Right forelimb (tissue), 1 donor: Measurements from ENCODE around the gene LY6G5C.
A peak's percentile ranks its signal among the peaks of the same experiment; 100 is the strongest.
"Not testable (repeated sequence)": the region's sequence is repeated elsewhere in the genome, so short reads cannot be mapped to it uniquely, and the experiment has no call there.

Experiments used
- DNase-seq: peaks from one replicate; pipeline ENCODE4 v3.0.0-alpha.2; 2018

Gene LY6G5C

GRCh38 chr6:31715022-31715958, 34.4 kb upstream of the LY6G5C start, which contains the start of gene LY6G6D:
Gene LY6G6D (plus strand): TSS chr6:31715348. CDS start chr6:31715356, 8 bp downstream.
- no peak for DNase-seq

GRCh38 chr6:31713991-31714684, 33.3 kb upstream of the LY6G5C start:
- DNase-seq: no peak

- no peak for DNase-seq
Measured at GRCh38 chr6:31713465-31713864, 32.6 kb upstream of the LY6G5C start.

GRCh38 chr6:31712296-31712695, 31.4 kb upstream of the LY6G5C start:
- DNase-seq: no peak

GRCh38 chr6:31711233-31711632, 30.4 kb upstream of the LY6G5C start:
- DNase-seq: no peak

GRCh38 chr6:31710523-31711219, 29.8 kb upstream of the LY6G5C start:
- no peak for DNase-seq

GRCh38 chr6:31709157-31709556, 28.3 kb upstream of the LY6G5C start:
- not testable (repeated sequence) for DNase-seq

GRCh38 chr6:31708224-31708623, 27.4 kb upstream of the LY6G5C start:
- no peak for DNase-seq

- DNase-seq: no peak
Measured at GRCh38 chr6:31707701-31708100, 26.8 kb upstream of the LY6G5C start.

GRCh38 chr6:31706599-31706998, 25.7 kb upstream of the LY6G5C start, which contains the start of gene LY6G6F:
Gene LY6G6F (plus strand): TSS chr6:31706866. CDS start chr6:31706907, 41 bp downstream.
- no peak for DNase-seq

- DNase-seq: no peak
Measured at GRCh38 chr6:31705931-31706330, 25.1 kb upstream of the LY6G5C start.

GRCh38 chr6:31702819-31703716, 22.2 kb upstream of the LY6G5C start, which contains the start of gene ABHD16A:
Gene ABHD16A (minus strand): TSS chr6:31703324. CDS start chr6:31703281, 43 bp downstream.
- DNase-seq: peak; percentile 99

- no peak for DNase-seq
Measured at GRCh38 chr6:31702405-31702818, 21.5 kb upstream of the LY6G5C start.

- no peak for DNase-seq
Measured at GRCh38 chr6:31701666-31702404, 21.0 kb upstream of the LY6G5C start.

GRCh38 chr6:31700740-31701401, 20.0 kb upstream of the LY6G5C start:
- DNase-seq: no peak

GRCh38 chr6:31697555-31697954, 16.7 kb upstream of the LY6G5C start:
- DNase-seq: no peak

GRCh38 chr6:31693535-31693934, 12.7 kb upstream of the LY6G5C start:
- no peak for DNase-seq

GRCh38 chr6:31692886-31693285, 12.0 kb upstream of the LY6G5C start:
- no peak for DNase-seq

GRCh38 chr6:31692353-31692752, 11.5 kb upstream of the LY6G5C start:
- no peak for DNase-seq

GRCh38 chr6:31691564-31692108, 10.8 kb upstream of the LY6G5C start:
- DNase-seq: no peak
